GM23338 (cell line): ENCODE data around the gene NUDT21. TPM values are rescaled to one million over a fixed set of nuclear protein-coding genes. Genes with fewer than 3 reads are reported as not detected.

ENCODE experiments used
- ATAC-seq: fragments of 200-7000 bp; cut with Tn5 transposase; 3 replicates; pipeline ENCODE4 v1.9.1; 2020
- DNase-seq: peaks from one replicate; pipeline ENCODE4 v3.0.0-alpha.2; 2015; ENCODE audit warnings: low spot score
- H2AFZ ChIP-seq: fragments of 200-600 bp; sonication (generic); 2 replicates; pipeline ENCODE4 v1.8.0; 2016; ENCODE audit warnings: antibody characterized with exemption, mild to moderate bottlenecking, moderate library complexity
- H3F3A ChIP-seq: fragments of 200-600 bp; sonication (generic); replicated peaks from 2 replicates; pipeline ENCODE4 v1.8.0; 2017; ENCODE audit warnings: antibody characterized with exemption, mixed run types, low read depth
- H3K27ac ChIP-seq: fragments of 200-600 bp; sonication (generic); 2 replicates; pipeline ENCODE4 v1.6.1; 2016; ENCODE audit warnings: low read depth
- H3K27me3 ChIP-seq: fragments of 200-600 bp; sonication (generic); 2 replicates; pipeline ENCODE4 v1.8.0; 2016; ENCODE audit warnings: mild to moderate bottlenecking, mixed run types, moderate library complexity; ENCODE audit not compliant: insufficient read depth
- H3K36me3 ChIP-seq: fragments of 200-600 bp; sonication (generic); 2 replicates; pipeline ENCODE4 v1.8.0; 2016; ENCODE audit warnings: mild to moderate bottlenecking; ENCODE audit not compliant: insufficient read depth
- H3K4me1 ChIP-seq: fragments of 200-600 bp; sonication (generic); 2 replicates; pipeline ENCODE4 v1.8.0; 2016; ENCODE audit warnings: mild to moderate bottlenecking, moderate library complexity; ENCODE audit not compliant: insufficient read depth
- H3K4me2 ChIP-seq: fragments of 200-600 bp; sonication (generic); 2 replicates; pipeline ENCODE4 v1.7.1; 2017; ENCODE audit warnings: mixed run types
- H3K4me3 ChIP-seq: fragments of 200-600 bp; sonication (generic); 2 replicates; pipeline ENCODE4 v1.6.1; 2016; ENCODE audit warnings: mixed run types
- H3K79me2 ChIP-seq: fragments of 200-600 bp; sonication (generic); replicated peaks from 2 replicates; pipeline ENCODE4 v1.8.0; 2017; ENCODE audit warnings: mild to moderate bottlenecking; ENCODE audit not compliant: insufficient read depth
- H3K9me2 ChIP-seq: fragments of 200-600 bp; sonication (generic); 2 replicates; pipeline ENCODE4 v1.8.0; 2017; ENCODE audit not compliant: insufficient read depth
- H4K20me1 ChIP-seq: fragments of 200-600 bp; sonication (generic); replicated peaks from 2 replicates; pipeline ENCODE4 v1.8.0; 2017; ENCODE audit warnings: mild to moderate bottlenecking; ENCODE audit not compliant: insufficient read depth
- H3K27ac Mint-ChIP-seq: 2 replicates; pipeline ENCODE4 v1.8.0; 2020; ENCODE audit warnings: inconsistent platforms, mild to moderate bottlenecking, moderate library complexity, mixed read lengths
- H3K27me3 Mint-ChIP-seq: 3 replicates; pipeline ENCODE4 v1.8.0; 2022; ENCODE audit warnings: low read depth, mild to moderate bottlenecking, moderate library complexity, mixed read lengths, inconsistent platforms; ENCODE audit not compliant: insufficient read depth, poor library complexity
- H3K36me3 Mint-ChIP-seq: 3 replicates; pipeline ENCODE4 v1.8.0; 2021; ENCODE audit warnings: low read depth, mild to moderate bottlenecking, inconsistent platforms, moderate library complexity, mixed read lengths
- H3K4me1 Mint-ChIP-seq: 3 replicates; pipeline ENCODE4 v1.8.0; 2020; ENCODE audit warnings: mild to moderate bottlenecking, inconsistent platforms, mixed read lengths
- H3K4me3 Mint-ChIP-seq: 3 replicates; pipeline ENCODE4 v1.8.0; 2021; ENCODE audit warnings: moderate library complexity, mild to moderate bottlenecking, inconsistent platforms, mixed read lengths
- H3K9me3 Mint-ChIP-seq: 3 replicates; pipeline ENCODE4 v1.8.0; 2020; ENCODE audit warnings: moderate library complexity, mild to moderate bottlenecking, inconsistent platforms, mixed read lengths
- EZH2 ChIP-seq: fragments of 200-600 bp; sonication (generic); IDR thresholded peaks from one replicate; pipeline ENCODE4 v1.8.0; 2017; ENCODE audit warnings: antibody characterized with exemption, mild to moderate bottlenecking, low read depth; ENCODE audit not compliant: unreplicated experiment
- JUNB ChIP-seq: IDR thresholded peaks from one replicate; pipeline ENCODE4 v1.6.1; 2016; ENCODE audit warnings: antibody characterized with exemption; ENCODE audit not compliant: unreplicated experiment
- NANOG ChIP-seq: IDR thresholded peaks from 2 replicates; pipeline ENCODE4 v1.6.1; 2016; ENCODE audit warnings: antibody characterized with exemption, borderline replicate concordance
- POLR2AphosphoS5 ChIP-seq: IDR thresholded peaks from 2 replicates; pipeline ENCODE4 v1.6.1; 2016; ENCODE audit warnings: antibody characterized with exemption, low read depth
- STAT1 ChIP-seq: IDR thresholded peaks from one replicate; pipeline ENCODE4 v1.6.1; 2016; ENCODE audit warnings: antibody characterized with exemption; ENCODE audit not compliant: unreplicated experiment
- ZNF114 ChIP-seq: fragments of 250-450 bp; sonication (Bioruptor Pico); IDR thresholded peaks from 2 replicates; pipeline ENCODE4 v1.5.0; 2020; ENCODE audit warnings: mild to moderate bottlenecking, moderate library complexity
- ZNF331 ChIP-seq: fragments of 250-450 bp; sonication (Bioruptor Pico); IDR thresholded peaks from 2 replicates; pipeline ENCODE4 v1.5.0; 2020; ENCODE audit warnings: low read depth, mild to moderate bottlenecking, moderate library complexity
- polyA plus RNA-seq: library from polyadenylated mRNA; unstranded; fragments of >200 nt; fragmentation: Nextera tagmentation; extraction: Ambion mirVana; gene quantifications from 2 replicates; pipeline ENCODE4 v1.2.1, GENCODE V29; 2016
- total RNA-seq: library from RNA; depleted of rRNA; stranded (reverse); fragments of >200 nt; shearing (Covaris generic); gene quantifications from 2 replicates; pipeline ENCODE4 v1.2.3, GENCODE V29; 2014
- TF ChIP-seq, protein P1 (sequence below), 2 experiments: fragments of 200-600 bp in 1 of 2; sonication (generic) in 1 of 2; conservative IDR thresholded peaks; 2 replicates each; pipeline versions ENCODE4 v1.5.1 to v1.6.1; 2016 to 2017; ENCODE audit warnings: antibody characterized with exemption in 2 of 2, low read depth in 2 of 2, mild to moderate bottlenecking in 2 of 2, moderate library complexity in 1 of 2
- TF ChIP-seq, protein P2 (sequence below): IDR thresholded peaks from 2 replicates; pipeline ENCODE4 v1.6.1; 2016; ENCODE audit warnings: antibody characterized with exemption
- TF ChIP-seq, protein P3 (sequence below): fragments of 250-450 bp; sonication (Bioruptor Pico); IDR thresholded peaks from 2 replicates; pipeline ENCODE4 v1.5.0; 2020; ENCODE audit warnings: mild to moderate bottlenecking, moderate library complexity

NUDT21 gene
- total and polyA plus RNA-seq, 2 experiments from 2014 or later: 83.4 to 132 TPM

DNA sequence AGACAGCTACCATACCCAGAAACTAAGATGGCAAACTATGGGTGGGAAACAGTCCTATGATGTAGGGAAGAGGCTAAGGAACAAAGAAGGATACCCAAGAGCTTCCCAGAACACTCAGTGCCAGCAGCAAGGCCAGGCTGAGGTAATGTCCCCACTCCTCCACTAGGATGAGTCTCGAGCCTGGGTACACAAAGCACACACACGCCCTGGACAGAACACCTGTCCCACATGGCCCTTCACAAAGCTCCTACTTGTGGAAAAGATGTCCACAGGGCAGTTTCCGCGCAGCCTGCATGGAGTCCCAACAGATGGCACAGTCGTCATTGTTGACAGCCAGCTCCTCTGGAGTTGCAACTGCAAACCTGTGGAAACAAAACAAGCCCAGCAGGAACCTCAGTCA is 49.6 kb downstream of the NUDT21 start:
- DNase-seq (peak; percentile 66), ATAC-seq (peak; percentile 95)
- H3K27me3 ChIP-seq: no peaks in the 10 kb centered on the region
- H2AFZ ChIP-seq: no peak overlapping the region
- no peak overlapping the region for H3K27ac ChIP-seq
- H3K27me3 Mint-ChIP-seq: peaks cover 2% of the 10 kb centered on the region
- H3K4me3 ChIP-seq: no peak overlapping the region
- TF ChIP-seq, protein P1, sequence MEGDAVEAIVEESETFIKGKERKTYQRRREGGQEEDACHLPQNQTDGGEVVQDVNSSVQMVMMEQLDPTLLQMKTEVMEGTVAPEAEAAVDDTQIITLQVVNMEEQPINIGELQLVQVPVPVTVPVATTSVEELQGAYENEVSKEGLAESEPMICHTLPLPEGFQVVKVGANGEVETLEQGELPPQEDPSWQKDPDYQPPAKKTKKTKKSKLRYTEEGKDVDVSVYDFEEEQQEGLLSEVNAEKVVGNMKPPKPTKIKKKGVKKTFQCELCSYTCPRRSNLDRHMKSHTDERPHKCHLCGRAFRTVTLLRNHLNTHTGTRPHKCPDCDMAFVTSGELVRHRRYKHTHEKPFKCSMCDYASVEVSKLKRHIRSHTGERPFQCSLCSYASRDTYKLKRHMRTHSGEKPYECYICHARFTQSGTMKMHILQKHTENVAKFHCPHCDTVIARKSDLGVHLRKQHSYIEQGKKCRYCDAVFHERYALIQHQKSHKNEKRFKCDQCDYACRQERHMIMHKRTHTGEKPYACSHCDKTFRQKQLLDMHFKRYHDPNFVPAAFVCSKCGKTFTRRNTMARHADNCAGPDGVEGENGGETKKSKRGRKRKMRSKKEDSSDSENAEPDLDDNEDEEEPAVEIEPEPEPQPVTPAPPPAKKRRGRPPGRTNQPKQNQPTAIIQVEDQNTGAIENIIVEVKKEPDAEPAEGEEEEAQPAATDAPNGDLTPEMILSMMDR (conservative IDR thresholded peaks at IDR 0.05; ENCODE audit: low read depth in 2 of 2): peak; percentile 47 to 57
- no peak for TF ChIP-seq STAT1
- no peak overlapping the region for H3K4me2 ChIP-seq
- no peak overlapping the region for H3K27ac Mint-ChIP-seq
- peaks cover 26% of the 10 kb centered on the region for H3K36me3 Mint-ChIP-seq
- no peaks in the 10 kb centered on the region for H3K9me3 Mint-ChIP-seq
- H3F3A ChIP-seq: no peaks in the 10 kb centered on the region
- no peaks in the 10 kb centered on the region for H3K79me2 ChIP-seq
- no peaks in the 10 kb centered on the region for H3K4me1 ChIP-seq
- no peaks in the 10 kb centered on the region; the same call in 2 of the 3 replicates for H3K4me1 Mint-ChIP-seq
- H3K36me3 ChIP-seq: 0 out of 2 replicates have a peak, but pooled peaks cover 14% of the 10 kb centered on the region
- no peaks in the 10 kb centered on the region for H4K20me1 ChIP-seq
- no peak overlapping the region for H3K4me3 Mint-ChIP-seq
- no peaks in the 10 kb centered on the region for H3K9me2 ChIP-seq

DNA sequence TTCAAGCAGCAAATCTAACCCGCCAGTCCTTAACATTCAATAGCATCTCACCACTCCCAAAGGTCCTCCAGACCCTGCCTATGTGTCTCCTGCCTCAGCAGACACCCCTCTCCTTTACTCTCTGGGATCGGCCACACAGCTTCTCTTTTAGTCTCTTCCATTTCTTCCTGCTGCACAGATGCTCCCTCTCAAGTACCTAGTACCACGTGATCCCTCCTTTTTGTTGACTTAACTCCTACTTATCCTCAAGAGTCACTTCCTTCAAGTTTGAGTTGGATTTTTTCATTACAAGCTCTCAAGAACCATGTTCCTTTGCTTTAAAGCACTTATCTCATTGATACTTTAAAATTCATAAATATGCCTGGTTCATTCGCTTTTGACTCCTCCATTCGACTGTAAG is 50.7 kb downstream of the NUDT21 start:
- Histone ChIP-seq H3K4me3 (no peak overlapping the region), H3F3A (no peaks in the 10 kb centered on the region), H3K79me2 (no peaks in the 10 kb centered on the region), H3K9me2 (no peaks in the 10 kb centered on the region), H3K4me2 (no peak overlapping the region), H3K4me1 (no peaks in the 10 kb centered on the region), H2AFZ (no peak overlapping the region), H3K27ac (no peak overlapping the region), H3K36me3 (0 out of 2 replicates have a peak, but pooled peaks cover 14% of the 10 kb centered on the region), H4K20me1 (no peaks in the 10 kb centered on the region), H3K27me3 (no peaks in the 10 kb centered on the region)
- H3K27ac Mint-ChIP-seq: no peak overlapping the region
- H3K27me3 Mint-ChIP-seq: peaks cover 2% of the 10 kb centered on the region
- no peak overlapping the region for H3K4me3 Mint-ChIP-seq
- H3K36me3 Mint-ChIP-seq: peaks cover 31% of the 10 kb centered on the region
- no peaks in the 10 kb centered on the region for H3K9me3 Mint-ChIP-seq
- TF ChIP-seq STAT1: no peak
- no peak for TF ChIP-seq EZH2
- no peak for TF ChIP-seq POLR2AphosphoS5
- TF ChIP-seq ZNF331 (CRISPR knock-in tag): no peak
- TF ChIP-seq, protein P1 (conservative IDR thresholded peaks at IDR 0.05; ENCODE audit: low read depth in 2 of 2): no peak
- TF ChIP-seq NANOG: no peak
- TF ChIP-seq, protein P2, sequence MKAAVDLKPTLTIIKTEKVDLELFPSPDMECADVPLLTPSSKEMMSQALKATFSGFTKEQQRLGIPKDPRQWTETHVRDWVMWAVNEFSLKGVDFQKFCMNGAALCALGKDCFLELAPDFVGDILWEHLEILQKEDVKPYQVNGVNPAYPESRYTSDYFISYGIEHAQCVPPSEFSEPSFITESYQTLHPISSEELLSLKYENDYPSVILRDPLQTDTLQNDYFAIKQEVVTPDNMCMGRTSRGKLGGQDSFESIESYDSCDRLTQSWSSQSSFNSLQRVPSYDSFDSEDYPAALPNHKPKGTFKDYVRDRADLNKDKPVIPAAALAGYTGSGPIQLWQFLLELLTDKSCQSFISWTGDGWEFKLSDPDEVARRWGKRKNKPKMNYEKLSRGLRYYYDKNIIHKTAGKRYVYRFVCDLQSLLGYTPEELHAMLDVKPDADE: no peak
- no peak for TF ChIP-seq ZNF114 (CRISPR knock-in tag)
- TF ChIP-seq, protein P3, sequence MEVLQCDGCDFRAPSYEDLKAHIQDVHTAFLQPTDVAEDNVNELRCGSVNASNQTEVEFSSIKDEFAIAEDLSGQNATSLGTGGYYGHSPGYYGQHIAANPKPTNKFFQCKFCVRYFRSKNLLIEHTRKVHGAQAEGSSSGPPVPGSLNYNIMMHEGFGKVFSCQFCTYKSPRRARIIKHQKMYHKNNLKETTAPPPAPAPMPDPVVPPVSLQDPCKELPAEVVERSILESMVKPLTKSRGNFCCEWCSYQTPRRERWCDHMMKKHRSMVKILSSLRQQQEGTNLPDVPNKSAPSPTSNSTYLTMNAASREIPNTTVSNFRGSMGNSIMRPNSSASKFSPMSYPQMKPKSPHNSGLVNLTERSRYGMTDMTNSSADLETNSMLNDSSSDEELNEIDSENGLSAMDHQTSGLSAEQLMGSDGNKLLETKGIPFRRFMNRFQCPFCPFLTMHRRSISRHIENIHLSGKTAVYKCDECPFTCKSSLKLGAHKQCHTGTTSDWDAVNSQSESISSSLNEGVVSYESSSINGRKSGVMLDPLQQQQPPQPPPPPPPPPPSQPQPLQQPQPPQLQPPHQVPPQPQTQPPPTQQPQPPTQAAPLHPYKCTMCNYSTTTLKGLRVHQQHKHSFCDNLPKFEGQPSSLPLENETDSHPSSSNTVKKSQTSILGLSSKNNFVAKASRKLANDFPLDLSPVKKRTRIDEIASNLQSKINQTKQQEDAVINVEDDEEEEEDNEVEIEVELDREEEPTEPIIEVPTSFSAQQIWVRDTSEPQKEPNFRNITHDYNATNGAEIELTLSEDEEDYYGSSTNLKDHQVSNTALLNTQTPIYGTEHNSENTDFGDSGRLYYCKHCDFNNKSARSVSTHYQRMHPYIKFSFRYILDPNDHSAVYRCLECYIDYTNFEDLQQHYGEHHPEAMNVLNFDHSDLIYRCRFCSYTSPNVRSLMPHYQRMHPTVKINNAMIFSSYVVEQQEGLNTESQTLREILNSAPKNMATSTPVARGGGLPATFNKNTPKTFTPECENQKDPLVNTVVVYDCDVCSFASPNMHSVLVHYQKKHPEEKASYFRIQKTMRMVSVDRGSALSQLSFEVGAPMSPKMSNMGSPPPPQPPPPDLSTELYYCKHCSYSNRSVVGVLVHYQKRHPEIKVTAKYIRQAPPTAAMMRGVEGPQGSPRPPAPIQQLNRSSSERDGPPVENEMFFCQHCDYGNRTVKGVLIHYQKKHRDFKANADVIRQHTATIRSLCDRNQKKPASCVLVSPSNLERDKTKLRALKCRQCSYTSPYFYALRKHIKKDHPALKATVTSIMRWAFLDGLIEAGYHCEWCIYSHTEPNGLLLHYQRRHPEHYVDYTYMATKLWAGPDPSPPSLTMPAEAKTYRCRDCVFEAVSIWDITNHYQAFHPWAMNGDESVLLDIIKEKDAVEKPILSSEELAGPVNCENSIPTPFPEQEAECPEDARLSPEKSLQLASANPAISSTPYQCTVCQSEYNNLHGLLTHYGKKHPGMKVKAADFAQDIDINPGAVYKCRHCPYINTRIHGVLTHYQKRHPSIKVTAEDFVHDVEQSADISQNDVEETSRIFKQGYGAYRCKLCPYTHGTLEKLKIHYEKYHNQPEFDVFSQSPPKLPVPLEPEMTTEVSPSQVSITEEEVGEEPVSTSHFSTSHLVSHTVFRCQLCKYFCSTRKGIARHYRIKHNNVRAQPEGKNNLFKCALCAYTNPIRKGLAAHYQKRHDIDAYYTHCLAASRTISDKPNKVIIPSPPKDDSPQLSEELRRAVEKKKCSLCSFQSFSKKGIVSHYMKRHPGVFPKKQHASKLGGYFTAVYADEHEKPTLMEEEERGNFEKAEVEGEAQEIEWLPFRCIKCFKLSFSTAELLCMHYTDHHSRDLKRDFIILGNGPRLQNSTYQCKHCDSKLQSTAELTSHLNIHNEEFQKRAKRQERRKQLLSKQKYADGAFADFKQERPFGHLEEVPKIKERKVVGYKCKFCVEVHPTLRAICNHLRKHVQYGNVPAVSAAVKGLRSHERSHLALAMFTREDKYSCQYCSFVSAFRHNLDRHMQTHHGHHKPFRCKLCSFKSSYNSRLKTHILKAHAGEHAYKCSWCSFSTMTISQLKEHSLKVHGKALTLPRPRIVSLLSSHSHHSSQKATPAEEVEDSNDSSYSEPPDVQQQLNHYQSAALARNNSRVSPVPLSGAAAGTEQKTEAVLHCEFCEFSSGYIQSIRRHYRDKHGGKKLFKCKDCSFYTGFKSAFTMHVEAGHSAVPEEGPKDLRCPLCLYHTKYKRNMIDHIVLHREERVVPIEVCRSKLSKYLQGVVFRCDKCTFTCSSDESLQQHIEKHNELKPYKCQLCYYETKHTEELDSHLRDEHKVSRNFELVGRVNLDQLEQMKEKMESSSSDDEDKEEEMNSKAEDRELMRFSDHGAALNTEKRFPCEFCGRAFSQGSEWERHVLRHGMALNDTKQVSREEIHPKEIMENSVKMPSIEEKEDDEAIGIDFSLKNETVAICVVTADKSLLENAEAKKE (CRISPR knock-in tag): no peak
- TF ChIP-seq JUNB: no peak
- ATAC-seq: no peak
- no peaks in the 10 kb centered on the region; the same call in 2 of the 3 replicates for H3K4me1 Mint-ChIP-seq
- DNase-seq: no peak
